Type B pancreatic cell (in vitro differentiated cells): ENCODE data around the gene HOXD10. TPM values are rescaled to one million over a fixed set of nuclear protein-coding genes. Genes with fewer than 3 reads are reported as not detected.
A peak's percentile ranks its signal among the peaks of the same experiment; 100 is the strongest.

ENCODE experiments used
- DNase-seq: peaks from one replicate; pipeline ENCODE4 v3.0.0; 2021; ENCODE audit warnings: mixed read lengths; ENCODE audit not compliant: unreplicated experiment; ENCODE audit errors: extremely low spot score
- H3K27ac Mint-ChIP-seq: 2 replicates; pipeline ENCODE4 v1.8.0; 2021; ENCODE audit warnings: mild to moderate bottlenecking, mixed read lengths
- H3K27me3 Mint-ChIP-seq: 2 replicates; pipeline ENCODE4 v1.8.0; 2021; ENCODE audit warnings: mixed read lengths
- H3K36me3 Mint-ChIP-seq: 2 replicates; pipeline ENCODE4 v1.8.0; 2021; ENCODE audit warnings: mixed read lengths
- H3K4me1 Mint-ChIP-seq: one replicate; pipeline ENCODE4 v1.8.0; 2021; ENCODE audit warnings: mixed read lengths; ENCODE audit not compliant: unreplicated experiment
- H3K4me3 Mint-ChIP-seq: 2 replicates; pipeline ENCODE4 v1.8.0; 2021; ENCODE audit warnings: mild to moderate bottlenecking, mixed read lengths
- H3K9me3 Mint-ChIP-seq: 2 replicates; pipeline ENCODE4 v1.8.0; 2021; ENCODE audit warnings: mixed read lengths
- total RNA-seq: library from RNA; stranded (reverse); gene quantifications from 2 replicates; pipeline ENCODE4 v1.2.1, GENCODE V29; 2021; ENCODE audit warnings: low replicate concordance
- TF ChIP-seq, protein P1 (sequence below): fragments of 200-600 bp; sonication (generic); conservative IDR thresholded peaks from 2 replicates; pipeline ENCODE4 v1.5.0; 2021; ENCODE audit warnings: antibody characterized with exemption, mild to moderate bottlenecking

Gene HOXD10
- total RNA-seq, 1 donor from 2014 or later: 0.56 TPM

DNA sequence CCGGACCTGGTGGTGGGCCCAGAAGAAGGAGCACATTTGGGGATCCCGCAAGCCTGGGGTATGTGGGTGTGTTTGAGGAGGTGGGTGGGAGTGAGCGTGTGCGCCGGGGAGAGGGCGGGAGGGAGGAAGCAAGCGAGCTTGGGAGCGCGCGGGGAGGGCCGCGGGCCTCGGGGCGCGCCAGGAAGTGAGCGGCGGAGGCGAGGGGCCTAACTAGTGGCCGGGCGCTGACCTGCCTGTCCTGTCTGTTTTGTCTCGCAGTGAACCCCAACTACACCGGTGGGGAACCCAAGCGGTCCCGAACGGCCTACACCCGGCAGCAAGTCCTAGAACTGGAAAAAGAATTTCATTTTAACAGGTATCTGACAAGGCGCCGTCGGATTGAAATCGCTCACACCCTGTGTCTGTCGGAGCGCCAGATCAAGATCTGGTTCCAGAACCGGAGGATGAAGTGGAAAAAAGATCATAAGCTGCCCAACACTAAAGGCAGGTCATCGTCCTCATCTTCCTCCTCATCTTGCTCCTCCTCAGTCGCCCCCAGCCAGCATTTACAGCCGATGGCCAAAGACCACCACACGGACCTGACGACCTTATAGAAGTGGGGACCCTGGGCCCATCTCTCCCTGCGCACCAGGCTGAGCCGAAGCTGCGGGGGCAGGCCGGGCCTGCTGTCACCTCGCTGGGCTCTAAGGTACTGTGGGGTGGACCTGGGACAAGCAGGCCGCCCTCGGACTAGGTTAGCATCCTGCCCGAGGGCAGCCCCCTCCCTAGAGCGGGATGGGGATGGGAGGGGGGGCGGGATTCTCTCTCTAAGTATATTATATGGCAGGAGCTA lies 36.0 kb downstream of the HOXD10 start:
- Mint-ChIP-seq H3K9me3 (no peaks in the 10 kb centered on the region), H3K4me1 (peaks cover 27% of the 10 kb centered on the region), H3K27ac (peak overlapping the region; percentile 29), H3K27me3 (peaks cover 91% of the 10 kb centered on the region), H3K36me3 (peaks cover 20% of the 10 kb centered on the region), H3K4me3 (peak overlapping the region; percentile 86)
- TF ChIP-seq, protein P1, sequence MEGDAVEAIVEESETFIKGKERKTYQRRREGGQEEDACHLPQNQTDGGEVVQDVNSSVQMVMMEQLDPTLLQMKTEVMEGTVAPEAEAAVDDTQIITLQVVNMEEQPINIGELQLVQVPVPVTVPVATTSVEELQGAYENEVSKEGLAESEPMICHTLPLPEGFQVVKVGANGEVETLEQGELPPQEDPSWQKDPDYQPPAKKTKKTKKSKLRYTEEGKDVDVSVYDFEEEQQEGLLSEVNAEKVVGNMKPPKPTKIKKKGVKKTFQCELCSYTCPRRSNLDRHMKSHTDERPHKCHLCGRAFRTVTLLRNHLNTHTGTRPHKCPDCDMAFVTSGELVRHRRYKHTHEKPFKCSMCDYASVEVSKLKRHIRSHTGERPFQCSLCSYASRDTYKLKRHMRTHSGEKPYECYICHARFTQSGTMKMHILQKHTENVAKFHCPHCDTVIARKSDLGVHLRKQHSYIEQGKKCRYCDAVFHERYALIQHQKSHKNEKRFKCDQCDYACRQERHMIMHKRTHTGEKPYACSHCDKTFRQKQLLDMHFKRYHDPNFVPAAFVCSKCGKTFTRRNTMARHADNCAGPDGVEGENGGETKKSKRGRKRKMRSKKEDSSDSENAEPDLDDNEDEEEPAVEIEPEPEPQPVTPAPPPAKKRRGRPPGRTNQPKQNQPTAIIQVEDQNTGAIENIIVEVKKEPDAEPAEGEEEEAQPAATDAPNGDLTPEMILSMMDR: no peak
- DNase-seq: no peak

DNA sequence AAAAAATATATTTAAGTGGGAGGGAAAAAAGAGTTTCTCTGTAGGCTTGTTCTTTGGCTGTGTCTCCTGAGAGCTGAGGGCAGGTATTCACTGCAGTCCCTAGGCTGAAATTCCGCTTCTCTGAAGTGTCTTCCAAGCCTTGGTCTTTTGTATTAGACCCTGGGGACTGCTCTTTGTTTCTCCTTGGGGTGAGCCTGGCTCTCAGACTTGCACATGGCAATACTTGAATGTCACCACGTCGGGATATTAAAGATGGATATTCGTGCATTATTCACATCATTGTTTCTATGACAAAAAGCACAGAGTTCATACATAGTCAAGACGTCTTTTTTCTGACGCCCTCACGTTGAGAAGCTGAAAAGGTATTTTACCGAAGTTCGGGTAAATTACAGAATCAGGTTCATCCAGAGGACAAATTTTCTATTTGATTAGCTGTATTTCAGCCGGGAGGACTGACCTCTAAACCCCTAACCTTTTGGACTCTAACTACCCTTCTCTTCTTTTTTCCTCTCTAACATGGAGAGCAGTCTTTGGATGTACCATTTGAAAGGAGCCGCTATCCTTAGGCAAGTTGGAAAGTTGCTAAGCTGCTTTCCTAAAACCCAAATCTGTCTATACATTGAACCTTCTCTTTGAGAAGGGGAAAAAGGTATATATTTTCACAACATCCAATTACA lies 38.1 kb downstream of the HOXD10 start:
- Mint-ChIP-seq H3K36me3 (peaks cover 20% of the 10 kb centered on the region), H3K4me1 (peaks cover 27% of the 10 kb centered on the region), H3K27me3 (peaks cover 89% of the 10 kb centered on the region), H3K27ac (peak overlapping the region; percentile 74), H3K9me3 (no peaks in the 10 kb centered on the region), H3K4me3 (peak overlapping the region; percentile 86)
- DNase-seq: no peak
- TF ChIP-seq, protein P1: no peak

DNA sequence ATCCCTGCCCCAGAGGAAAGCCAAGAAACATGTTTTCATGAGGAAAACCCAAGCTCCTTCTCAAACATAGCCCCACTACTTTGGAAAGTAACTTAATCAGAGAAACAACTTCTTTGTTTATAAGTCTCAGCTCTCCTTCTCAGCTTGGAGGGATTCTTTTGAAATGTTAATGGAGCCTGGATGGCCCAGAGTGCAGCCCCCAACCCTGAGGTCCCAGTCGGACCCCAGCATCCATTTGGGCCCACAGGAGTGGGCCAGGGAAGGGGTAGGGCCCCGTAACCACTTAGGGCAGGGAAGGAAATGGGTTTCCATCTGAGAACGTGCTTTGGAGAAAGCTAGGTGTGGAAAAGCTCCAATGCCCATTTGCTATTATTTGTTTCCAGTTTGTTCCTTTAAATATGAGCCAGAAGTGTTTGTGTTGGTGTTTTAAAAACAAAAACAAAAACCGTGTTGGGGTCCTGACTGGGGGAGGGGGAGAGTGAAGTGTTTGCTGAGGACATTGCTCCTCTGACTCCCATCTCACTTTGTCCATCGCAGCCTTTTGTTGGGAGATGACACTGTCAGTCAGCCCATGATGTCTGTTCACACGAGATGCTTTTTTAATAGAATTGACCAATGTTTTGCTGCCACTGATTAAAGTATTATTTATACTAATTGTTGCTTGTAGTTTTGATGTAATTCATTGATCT lies 38.9 kb downstream of the HOXD10 start:
- H3K4me3 Mint-ChIP-seq: peak overlapping the region; percentile 86
- no peaks in the 10 kb centered on the region for H3K9me3 Mint-ChIP-seq
- peaks cover 21% of the 10 kb centered on the region for H3K4me1 Mint-ChIP-seq
- no peak for DNase-seq
- peak overlapping the region; percentile 68 for H3K27ac Mint-ChIP-seq
- TF ChIP-seq, protein P1: no peak
- H3K36me3 Mint-ChIP-seq: peaks cover 17% of the 10 kb centered on the region
- peaks cover 88% of the 10 kb centered on the region for H3K27me3 Mint-ChIP-seq

DNA sequence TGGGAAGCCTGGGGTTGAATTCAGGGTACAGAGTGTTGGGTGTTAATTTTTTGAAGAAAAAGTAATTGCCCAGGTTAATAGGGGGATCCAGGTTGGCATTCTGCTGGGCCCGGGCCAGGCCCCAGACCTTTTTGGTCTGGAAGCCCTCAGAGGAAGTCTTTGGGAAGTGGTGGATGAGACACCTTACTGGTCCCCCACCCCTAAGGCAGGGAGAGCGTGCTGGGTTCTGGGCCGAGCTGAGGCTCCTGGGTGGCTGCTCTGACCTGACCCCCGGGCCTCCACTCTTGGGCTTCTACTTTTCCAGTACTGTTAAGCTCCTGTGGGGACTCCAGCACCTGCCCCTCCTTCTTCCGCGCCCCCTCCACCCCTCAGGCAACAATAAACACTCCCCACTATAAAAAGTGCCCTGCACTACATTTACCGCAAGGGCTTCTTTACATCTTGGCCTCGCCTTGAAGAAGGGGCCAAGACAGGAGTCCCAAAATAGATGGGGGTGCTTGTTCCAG lies 39.8 kb downstream of the HOXD10 start:
- peak overlapping the region; percentile 86 for H3K4me3 Mint-ChIP-seq
- peaks cover 22% of the 10 kb centered on the region for H3K4me1 Mint-ChIP-seq
- DNase-seq: no peak
- peak overlapping the region; percentile 76 for H3K27ac Mint-ChIP-seq
- peaks cover 88% of the 10 kb centered on the region for H3K27me3 Mint-ChIP-seq
- peaks cover 16% of the 10 kb centered on the region for H3K36me3 Mint-ChIP-seq
- TF ChIP-seq, protein P1: no peak
- no peaks in the 10 kb centered on the region for H3K9me3 Mint-ChIP-seq

DNA sequence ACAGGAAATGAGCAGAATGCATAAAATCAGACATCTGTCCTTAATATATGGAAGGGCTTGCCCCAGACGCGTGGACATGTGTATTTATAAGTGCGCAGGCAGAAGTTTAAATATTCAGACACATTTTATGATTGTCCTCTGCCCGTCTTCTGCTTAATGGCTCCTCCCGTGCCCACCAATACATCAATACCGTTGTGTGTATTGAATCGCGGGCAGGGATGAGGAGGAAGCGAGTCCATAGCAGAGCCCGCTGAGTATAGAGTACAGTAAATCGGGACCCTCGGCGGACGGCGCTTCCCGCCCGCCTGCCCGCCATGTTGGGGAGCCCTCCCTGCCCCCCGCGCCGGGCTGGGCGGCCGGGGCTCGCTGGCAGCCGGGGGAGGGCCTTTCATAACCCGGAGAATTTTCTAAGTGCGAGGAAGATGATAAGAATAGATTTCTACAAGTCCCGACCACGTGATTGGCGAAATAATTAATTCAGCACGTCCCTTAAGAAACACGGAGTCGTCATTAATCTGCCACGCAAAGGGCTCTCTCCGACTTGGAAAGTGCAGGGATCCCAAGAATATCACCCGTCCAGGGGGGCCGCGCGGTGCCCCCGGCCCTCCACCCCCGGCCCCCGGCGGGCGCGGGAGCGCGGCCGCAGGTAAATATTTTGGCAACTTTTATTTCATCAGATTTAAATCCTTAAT lies 40.4 kb downstream of the HOXD10 start, which contains the start of gene HOXD3:
HOXD3 (plus strand) TSS at position 501 of the 692 bp plus-strand sequence. CDS start 11,808 bp downstream, outside the sequence.
- no peak for DNase-seq
- H3K36me3 Mint-ChIP-seq: peaks cover 16% of the 10 kb centered on the region
- H3K9me3 Mint-ChIP-seq: no peaks in the 10 kb centered on the region
- peak within 1 kb of the TSS; percentile 83 for H3K27ac Mint-ChIP-seq
- peaks cover 24% of the 10 kb centered on the region for H3K4me1 Mint-ChIP-seq
- TF ChIP-seq, protein P1: no peak
- peak within 1 kb of the TSS; percentile 88 for H3K4me3 Mint-ChIP-seq
- H3K27me3 Mint-ChIP-seq: peaks cover 92% of the 10 kb centered on the region
